MCF 10A (cell line): ENCODE data around the gene SLC25A46. TPM values are rescaled to one million over a fixed set of nuclear protein-coding genes. Genes with fewer than 3 reads are reported as not detected.
"Not testable (repeated sequence)": the region's sequence is repeated elsewhere in the genome, so short reads cannot be mapped to it uniquely, and the experiment has no call there.

Experiments used
- BruUV-seq: library from RNA; stranded (reverse); fragments of 400-500 nt; replicated peaks from 2 replicates; lab custom pipeline; 2021; lab: Mats Ljungman, UMichigan
- CTCF ChIA-PET: fragments of 300-600 bp; sonication (Branson Sonifier 250); formaldehyde crosslinking; extraction: SDS; loops from one replicate; lab custom pipeline; 2021; ENCODE audit warnings: antibody characterized with exemption, inconsistent platforms; lab: Yijun Ruan, JAX
- POLR2A ChIA-PET: fragments of 300-600, 350-650 bp; sonication (Branson Sonifier 250); formaldehyde crosslinking; extraction: SDS; loops from one replicate; lab custom pipeline; 2020; ENCODE audit warnings: antibody characterized with exemption, inconsistent platforms; lab: Yijun Ruan, JAX
- DNase-seq: peaks from one replicate; pipeline ENCODE4 v3.0.0-alpha.2; 2018; ENCODE audit not compliant: unreplicated experiment
- H3K27ac Mint-ChIP-seq: one replicate; pipeline ENCODE4 v1.8.0; 2022; ENCODE audit warnings: mild to moderate bottlenecking, low read depth, mixed read lengths; ENCODE audit not compliant: unreplicated experiment
- H3K27me3 Mint-ChIP-seq: one replicate; pipeline ENCODE4 v1.8.0; 2022; ENCODE audit warnings: mixed read lengths; ENCODE audit not compliant: insufficient read depth, unreplicated experiment
- H3K36me3 Mint-ChIP-seq: one replicate; pipeline ENCODE4 v1.8.0; 2022; ENCODE audit warnings: mild to moderate bottlenecking, moderate library complexity, mixed read lengths; ENCODE audit not compliant: insufficient read depth, unreplicated experiment
- H3K4me1 Mint-ChIP-seq: one replicate; pipeline ENCODE4 v1.8.0; 2022; ENCODE audit warnings: mixed read lengths; ENCODE audit not compliant: insufficient read depth, unreplicated experiment
- H3K4me3 Mint-ChIP-seq: one replicate; pipeline ENCODE4 v1.8.0; 2022; ENCODE audit warnings: mild to moderate bottlenecking, moderate library complexity, mixed read lengths; ENCODE audit not compliant: unreplicated experiment
- H3K9me3 Mint-ChIP-seq: one replicate; pipeline ENCODE4 v1.8.0; 2022; ENCODE audit warnings: mixed read lengths; ENCODE audit not compliant: unreplicated experiment
- CTCF ChIP-seq: fragments of 200-600 bp; IDR thresholded peaks from one replicate; pipeline ENCODE4 v1.8.0; 2022; ENCODE audit warnings: antibody characterized with exemption, mild to moderate bottlenecking; ENCODE audit not compliant: unreplicated experiment
- intact Hi-C: fragments of 100-400 bp; cut with micrococcal nuclease; formaldehyde crosslinking; loops from 2 replicates; pipeline ENCODE4 v1.14.1; 2022
- total RNA-seq: library from RNA; stranded (reverse); gene quantifications from 2 replicates; pipeline ENCODE4 v1.2.3, GENCODE V29; 2022

Gene SLC25A46
- total RNA-seq, 1 experiment from 2014 or later: 42.5 TPM

- Mint-ChIP-seq H3K4me3 (no peak overlapping the region), H3K36me3 (no peaks in the 10 kb centered on the region), H3K27me3 (no peaks in the 10 kb centered on the region), H3K9me3 (no peaks in the 10 kb centered on the region), H3K27ac (no peak overlapping the region), H3K4me1 (peaks cover 11% of the 10 kb centered on the region)
- no TSS peak for BruUV-seq
- ChIA-PET CTCF (no interaction called here), POLR2A (interaction anchor here (0.8 kb wide), 1 partner anchor 307 kb away, joined by 3 read pairs; the partner anchor contains the start of gene WDR36)
- intact Hi-C loops: no loop called here
- DNase-seq: peak; percentile 78
- no peak for TF ChIP-seq CTCF
These were observed 46.5 kb downstream of the SLC25A46 start for GRCh38 chr5:110785356-110785755.

- CTCF ChIA-PET, H3K27me3 Mint-ChIP-seq, intact Hi-C loops, H3K27ac Mint-ChIP-seq, DNase-seq, POLR2A ChIA-PET, H3K4me3 Mint-ChIP-seq, H3K36me3 Mint-ChIP-seq, BruUV-seq, H3K9me3 Mint-ChIP-seq: not testable (repeated sequence)
- H3K4me1 Mint-ChIP-seq: peaks cover 11% of the 10 kb centered on the region
These were observed 49.2 kb downstream of the SLC25A46 start for GRCh38 chr5:110788006-110788405.

- POLR2A ChIA-PET: interaction anchor here (0.6 to 1.4 kb wide), 2 partner anchors 99 to 272 kb away, joined by 3 to 4 read pairs; no protein-coding TSS in a partner anchor
- Mint-ChIP-seq H3K36me3 (no peaks in the 10 kb centered on the region), H3K4me3 (no peak overlapping the region), H3K27ac (no peak overlapping the region), H3K27me3 (no peaks in the 10 kb centered on the region), H3K4me1 (peaks cover 1% of the 10 kb centered on the region), H3K9me3 (no peaks in the 10 kb centered on the region)
- CTCF ChIA-PET: interaction anchor here (0.6 to 1.9 kb wide), 8 partner anchors 12 to 328 kb away, joined by 3 to 11 read pairs (median 3); no protein-coding TSS in a partner anchor
- peak; percentile 26 for TF ChIP-seq CTCF
- peak; percentile 32 for DNase-seq
- intact Hi-C loops: loop anchor here (1.0 kb wide), 3 partner anchors 75 to 302 kb away; partner anchors contain the start of gene WDR36
- no TSS peak for BruUV-seq
These were observed 51.9 kb downstream of the SLC25A46 start for GRCh38 chr5:110790673-110791072.

- ChIA-PET POLR2A (interaction anchor here (0.6 kb wide), 1 partner anchor 386 kb away, joined by 3 read pairs; no protein-coding TSS in a partner anchor), CTCF (interaction anchor here (0.6 to 1.1 kb wide), 2 partner anchors 32 to 263 kb away, joined by 4 to 5 read pairs; no protein-coding TSS in a partner anchor)
- H3K9me3 Mint-ChIP-seq: no peaks in the 10 kb centered on the region
- TF ChIP-seq CTCF: no peak
- no peak overlapping the region for H3K27ac Mint-ChIP-seq
- no TSS peak for BruUV-seq
- no peaks in the 10 kb centered on the region for H3K36me3 Mint-ChIP-seq
- H3K4me1 Mint-ChIP-seq: no peaks in the 10 kb centered on the region
- intact Hi-C loops: no loop called here
- DNase-seq: no peak
- H3K27me3 Mint-ChIP-seq: no peaks in the 10 kb centered on the region
- no peak overlapping the region for H3K4me3 Mint-ChIP-seq
These were observed 64.2 kb downstream of the SLC25A46 start for GRCh38 chr5:110802998-110803397.
